ENCODE measurements around the gene MRC2.

- no peak for TF ChIP-seq REST (IDR thresholded peaks at IDR 0.05; ENCODE audit: insufficient read depth in 1 of 2, low read depth in 2 of 2, low read length in 2 of 2)
- TF ChIP-seq POLR2AphosphoS5 (IDR thresholded peaks at IDR 0.05; ENCODE audit: low read depth, low read length), result no peak
- no peak for TF ChIP-seq SIN3A (IDR thresholded peaks at IDR 0.05; ENCODE audit: borderline replicate concordance, insufficient read depth, low read length)
These were observed 35.0 kb upstream of the MRC2 start for GRCh38 chr17:62592341-62593099.

All from PFSK-1 (cell line).